Spleen (tissue), 11 donors: ENCODE measurements around the gene CNTN5. TPM values are rescaled to one million over a fixed set of nuclear protein-coding genes. Genes with fewer than 3 reads are reported as not detected.

Experiments
- DNase-seq: peaks from one replicate; pipeline ENCODE4 v3.0.0-alpha.2; 2020
- H3K27ac ChIP-seq, 8 donors: fragments of 200-600 bp; sonication (generic) in 7 of 8; 1 replicate in 4 of 8; 2 replicates in 4 of 8; pipeline versions ENCODE4 v1.5.0 to v1.8.0; 2016 to 2021; ENCODE audit warnings: inconsistent platforms in 4 of 8, mild to moderate bottlenecking in 4 of 8, moderate library complexity in 1 of 8
- H3K27me3 ChIP-seq, 7 donors: fragments of 200-600 bp; sonication (generic) in 6 of 7; replicated peaks in 1 of 7; 1 replicate in 4 of 7; 2 replicates in 3 of 7; pipeline versions ENCODE4 v1.5.0 to v1.8.0; 2016 to 2021; ENCODE audit warnings: inconsistent platforms in 3 of 7, mild to moderate bottlenecking in 1 of 7
- H3K36me3 ChIP-seq, 6 donors: fragments of 200-600 bp; sonication (generic) in 5 of 6; 1 replicate in 4 of 6; 2 replicates in 2 of 6; pipeline versions ENCODE4 v1.5.0 to v1.8.0; 2016 to 2021; ENCODE audit warnings: inconsistent platforms in 2 of 6
- H3K4me1 ChIP-seq, 6 donors: fragments of 200-600 bp; sonication (generic) in 5 of 6; 1 replicate in 3 of 6; 2 replicates in 3 of 6; pipeline versions ENCODE4 v1.5.0 to v1.8.0; 2016 to 2021; ENCODE audit warnings: inconsistent platforms in 3 of 6
- H3K4me3 ChIP-seq, 8 donors: fragments of 200-600 bp; sonication (generic) in 7 of 8; 1 replicate in 4 of 8; 2 replicates in 4 of 8; pipeline versions ENCODE4 v1.5.0 to v1.8.0; 2016 to 2021; ENCODE audit warnings: inconsistent platforms in 4 of 8, mild to moderate bottlenecking in 4 of 8, moderate library complexity in 2 of 8
- H3K9me3 ChIP-seq, 8 donors: fragments of 200-600 bp; sonication (generic) in 7 of 8; 1 replicate in 4 of 8; 2 replicates in 4 of 8; pipeline versions ENCODE4 v1.5.0 to v1.8.0; 2016 to 2021; ENCODE audit warnings: inconsistent platforms in 4 of 8
- POLR2A ChIP-seq, 3 donors: fragments of 450-650 bp; IDR thresholded peaks; one replicate each; pipeline ENCODE4 v1.5.1; 2017; ENCODE audit warnings: antibody characterized with exemption in 3 of 3, mild to moderate bottlenecking in 1 of 3
- POLR2AphosphoS5 ChIP-seq, 3 donors: sonication (generic); formaldehyde crosslinking; IDR thresholded peaks; one replicate each; pipeline ENCODE4 v1.5.1; 2017; ENCODE audit warnings: antibody characterized with exemption in 3 of 3
- WGBS, 5 donors: extraction: QIAGEN DNeasy Blood & Tissue Kit in 3 of 5; methylation state at CpG; one replicate each; pipeline versions ENCODE4 v1.1.5 to v1.1.7; 2013 to 2018; 5-methylcytosine and 5-hydroxymethylcytosine counted together
- intact Hi-C: fragments of 100-400 bp; cut with DNase I; formaldehyde crosslinking; loops from one replicate; pipeline ENCODE4 v1.15.0; 2023; ENCODE audit warnings: low total_unique reads
- polyA plus RNA-seq, 3 donors: library from polyadenylated mRNA; stranded (reverse); fragments of 200-250 nt; gene quantifications; one replicate each; pipeline ENCODE4 v1.2.1, GENCODE V29; 2013
- total RNA-seq, 7 donors: library from RNA; depleted of rRNA in 3 of 7; stranded (reverse); fragments of >200 nt in 3 of 7; fragmentation: NEBNext Ultra II Directional in 4 of 7; extraction: Animal tissue kit (Norgen Biotek cat#: 25700) in 4 of 7; gene quantifications; one replicate each; pipeline versions ENCODE4 v1.1.0 to v1.2.1, GENCODE V29; 2016 to 2021
- TF ChIP-seq, protein P1 (sequence below), 11 experiments: fragments of 200-600 bp in 7 of 11; fragments of 450-650 bp in 4 of 11; sonication (generic) in 4 of 11; IDR thresholded peaks in 8 of 11; conservative IDR thresholded peaks in 3 of 11; 1 replicate in 7 of 11; 2 replicates in 4 of 11; pipeline versions ENCODE4 v1.4.0 to v1.8.0; 2016 to 2021; ENCODE audit warnings: antibody characterized with exemption in 11 of 11, inconsistent platforms in 4 of 11, mild to moderate bottlenecking in 1 of 11
- donor health status: healthy with polysubstance abuse.
- donor health status: DM: no; HTN: no; CAD: no; lungs with moderate emphysema.
- donor health status: DM: no; HTN: no; CAD: no.
- donor health status: Bipolar disorder and iron deficiency.
- donor health status: healthy.
- donor health status: DM: no; HTN: no; CAD: no.
- donor health status: DM: yes; HTN: yes; CAD: no.

CNTN5 gene
- total and polyA plus RNA-seq, 10 donors = 0.02 TPM; not detected in 8

DNA sequence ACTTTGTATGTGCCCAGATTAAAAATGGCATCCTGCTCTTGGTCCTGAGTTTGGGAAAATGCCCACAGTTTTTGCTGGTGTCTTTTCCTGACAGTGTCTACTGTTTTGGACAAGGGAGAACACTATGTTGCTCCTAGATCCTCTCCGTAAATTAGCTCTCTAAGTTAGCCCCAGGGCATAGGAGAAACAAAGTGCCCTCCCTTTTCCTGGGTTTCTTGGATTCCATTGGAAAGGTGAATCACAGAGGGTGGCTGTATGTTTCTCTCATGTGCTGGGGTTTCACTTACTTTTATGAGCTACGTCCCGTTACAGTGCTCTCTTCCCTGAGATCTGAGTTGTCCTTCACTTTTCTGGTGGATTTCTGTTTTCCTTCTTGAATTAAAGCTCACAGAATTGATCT, 782.8 kb downstream of the CNTN5 start:
- 79 to 95% (median 88%) methylated on average over 3 of the region's 3 CpGs for WGBS, 5 donors
- H3K27ac ChIP-seq = no peak overlapping the region

DNA sequence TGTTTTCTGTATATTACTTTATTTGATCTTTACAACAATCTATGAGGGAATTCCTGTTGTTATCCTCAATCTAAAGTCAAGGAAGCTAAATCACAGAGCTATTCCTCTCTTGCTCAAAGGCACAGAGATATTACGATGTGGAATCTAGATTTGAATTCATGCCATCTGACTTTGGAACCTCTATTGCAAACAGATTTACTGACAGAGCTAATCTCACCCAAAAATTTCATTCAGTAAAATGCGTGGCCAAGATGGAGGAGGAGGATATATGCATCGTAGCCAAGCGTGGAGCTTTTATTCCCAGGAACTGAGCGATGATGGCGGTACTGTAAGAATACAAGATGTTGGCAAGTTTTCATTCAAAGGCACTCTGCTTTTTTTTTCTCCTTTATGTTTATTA, 791.8 kb downstream of the CNTN5 start:
- DNase-seq = no peak
- intact Hi-C loops = no loop called here
- Histone ChIP-seq H3K9me3 (no peaks in the 10 kb centered on the region), H3K36me3 (no peaks in the 10 kb centered on the region), H3K4me3 (no peak overlapping the region), H3K27me3 (no peaks in the 10 kb centered on the region), H3K4me1 (no peaks in the 10 kb centered on the region), H3K27ac (no peak overlapping the region)
- WGBS, 5 donors = 89 to 95% (median 90%) methylated on average over 6 of the region's 6 CpGs
- TF ChIP-seq, protein P1, sequence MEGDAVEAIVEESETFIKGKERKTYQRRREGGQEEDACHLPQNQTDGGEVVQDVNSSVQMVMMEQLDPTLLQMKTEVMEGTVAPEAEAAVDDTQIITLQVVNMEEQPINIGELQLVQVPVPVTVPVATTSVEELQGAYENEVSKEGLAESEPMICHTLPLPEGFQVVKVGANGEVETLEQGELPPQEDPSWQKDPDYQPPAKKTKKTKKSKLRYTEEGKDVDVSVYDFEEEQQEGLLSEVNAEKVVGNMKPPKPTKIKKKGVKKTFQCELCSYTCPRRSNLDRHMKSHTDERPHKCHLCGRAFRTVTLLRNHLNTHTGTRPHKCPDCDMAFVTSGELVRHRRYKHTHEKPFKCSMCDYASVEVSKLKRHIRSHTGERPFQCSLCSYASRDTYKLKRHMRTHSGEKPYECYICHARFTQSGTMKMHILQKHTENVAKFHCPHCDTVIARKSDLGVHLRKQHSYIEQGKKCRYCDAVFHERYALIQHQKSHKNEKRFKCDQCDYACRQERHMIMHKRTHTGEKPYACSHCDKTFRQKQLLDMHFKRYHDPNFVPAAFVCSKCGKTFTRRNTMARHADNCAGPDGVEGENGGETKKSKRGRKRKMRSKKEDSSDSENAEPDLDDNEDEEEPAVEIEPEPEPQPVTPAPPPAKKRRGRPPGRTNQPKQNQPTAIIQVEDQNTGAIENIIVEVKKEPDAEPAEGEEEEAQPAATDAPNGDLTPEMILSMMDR (IDR thresholded peaks at IDR 0.05 in 8 of 11, conservative IDR thresholded peaks at IDR 0.05 in 3 of 11) = no peak
- TF ChIP-seq POLR2AphosphoS5 (IDR thresholded peaks at IDR 0.05) (no peak), POLR2A (IDR thresholded peaks at IDR 0.05) (no peak)

More for the DNA sequence above, 782.8 kb downstream of the CNTN5 start:
- no peaks in the 10 kb centered on the region for H3K36me3 ChIP-seq
- intact Hi-C loops = no loop called here
- H3K27me3 ChIP-seq = no peaks in the 10 kb centered on the region
- peaks cover 0 to 24% (median 1%) of the 10 kb centered on the region in 8 donors for H3K9me3 ChIP-seq
- no peak for TF ChIP-seq POLR2A (IDR thresholded peaks at IDR 0.05)
- TF ChIP-seq, protein P1 (IDR thresholded peaks at IDR 0.05 in 8 of 11, conservative IDR thresholded peaks at IDR 0.05 in 3 of 11) = no peak
- no peak for TF ChIP-seq POLR2AphosphoS5 (IDR thresholded peaks at IDR 0.05)
- no peak overlapping the region for H3K4me3 ChIP-seq
- H3K4me1 ChIP-seq = no peaks in the 10 kb centered on the region
- no peak for DNase-seq

DNA sequence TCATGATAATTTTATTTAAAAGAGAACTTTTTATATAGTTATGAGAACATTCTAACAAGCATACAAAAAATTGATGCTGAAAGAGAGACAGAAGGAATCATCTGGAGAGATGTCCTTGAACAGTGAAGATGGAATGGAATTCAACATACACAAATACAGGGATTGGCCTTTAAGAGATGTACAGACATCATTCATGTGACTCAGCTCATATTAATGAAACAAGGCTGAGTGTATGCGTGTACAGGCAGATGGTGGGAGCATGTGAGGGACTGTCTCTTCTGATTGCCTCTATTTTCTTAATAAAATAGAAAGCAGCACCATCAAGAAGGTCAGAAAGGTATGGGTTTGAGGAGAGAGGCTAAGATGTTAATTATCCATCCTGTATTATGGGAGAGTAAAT, 793.3 kb downstream of the CNTN5 start:
- Histone ChIP-seq H3K9me3 (no peaks in the 10 kb centered on the region), H3K36me3 (no peaks in the 10 kb centered on the region), H3K27ac (no peak overlapping the region), H3K27me3 (no peaks in the 10 kb centered on the region), H3K4me3 (no peak overlapping the region), H3K4me1 (no peaks in the 10 kb centered on the region)
- TF ChIP-seq POLR2AphosphoS5 (IDR thresholded peaks at IDR 0.05) (no peak), POLR2A (IDR thresholded peaks at IDR 0.05) (no peak)
- TF ChIP-seq, protein P1 (IDR thresholded peaks at IDR 0.05 in 8 of 11, conservative IDR thresholded peaks at IDR 0.05 in 3 of 11) = no peak
- intact Hi-C loops = no loop called here
- WGBS, 5 donors = 62 to 94% (median 79%) methylated on average over 1 of the region's 1 CpG
- DNase-seq = no peak

DNA sequence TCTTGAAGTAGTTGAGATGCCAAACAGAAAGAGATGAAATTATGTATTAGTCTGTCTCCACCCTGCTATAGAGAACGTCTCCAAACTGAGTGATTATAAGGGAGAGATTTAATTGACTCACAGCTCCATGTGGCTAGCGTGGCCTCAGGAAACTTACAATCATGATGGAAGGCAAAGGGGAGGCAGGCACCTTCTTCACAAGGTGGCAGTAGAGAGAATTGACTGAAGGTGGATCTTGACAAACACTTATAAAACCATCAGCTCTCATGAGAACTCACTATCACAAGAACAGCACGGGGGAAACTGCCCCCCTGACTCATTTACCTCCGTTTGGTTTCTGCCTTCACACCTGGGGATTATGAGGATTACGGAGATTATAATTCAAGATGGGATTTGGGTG, 794.0 kb downstream of the CNTN5 start:
- intact Hi-C loops = no loop called here
- Histone ChIP-seq H3K4me3 (no peak overlapping the region), H3K27ac (no peak overlapping the region), H3K27me3 (no peaks in the 10 kb centered on the region), H3K9me3 (peaks cover 0 to 4% (median 0%) of the 10 kb centered on the region in 8 donors), H3K4me1 (no peaks in the 10 kb centered on the region), H3K36me3 (no peaks in the 10 kb centered on the region)
- TF ChIP-seq POLR2A (IDR thresholded peaks at IDR 0.05) = no peak
- TF ChIP-seq, protein P1 (IDR thresholded peaks at IDR 0.05 in 8 of 11, conservative IDR thresholded peaks at IDR 0.05 in 3 of 11) = no peak
- no peak for TF ChIP-seq POLR2AphosphoS5 (IDR thresholded peaks at IDR 0.05)
- no peak for DNase-seq
- WGBS, 5 donors = 58 to 77% (median 70%) methylated on average over 5 of the region's 5 CpGs
